ENCODE measurements around the gene DUSP22. TPM values are rescaled to one million over a fixed set of nuclear protein-coding genes. Genes with fewer than 3 reads are reported as not detected.
A peak's percentile ranks its signal among the peaks of the same experiment; 100 is the strongest.

DUSP22 gene
- polyA plus RNA-seq, 1 experiment: 5.4 TPM

GRCh38 chr6:301526-301925 is 9.2 kb downstream of the DUSP22 start:
- Histone ChIP-seq H3K27ac (ENCODE audit: low read depth, low read length) (no peak overlapping the region), H3K9me3 (ENCODE audit: control insufficient read depth, insufficient read depth, low read length) (peaks cover 63% of the 10 kb centered on the region), H3K4me3 (ENCODE audit: low read depth, low read length) (no peak overlapping the region), H3K27me3 (ENCODE audit: control insufficient read depth, insufficient read depth, low read length) (no peaks in the 10 kb centered on the region)
- DNase-seq (ENCODE audit: low read depth, low spot score): no peak
- TF ChIP-seq, protein P1, sequence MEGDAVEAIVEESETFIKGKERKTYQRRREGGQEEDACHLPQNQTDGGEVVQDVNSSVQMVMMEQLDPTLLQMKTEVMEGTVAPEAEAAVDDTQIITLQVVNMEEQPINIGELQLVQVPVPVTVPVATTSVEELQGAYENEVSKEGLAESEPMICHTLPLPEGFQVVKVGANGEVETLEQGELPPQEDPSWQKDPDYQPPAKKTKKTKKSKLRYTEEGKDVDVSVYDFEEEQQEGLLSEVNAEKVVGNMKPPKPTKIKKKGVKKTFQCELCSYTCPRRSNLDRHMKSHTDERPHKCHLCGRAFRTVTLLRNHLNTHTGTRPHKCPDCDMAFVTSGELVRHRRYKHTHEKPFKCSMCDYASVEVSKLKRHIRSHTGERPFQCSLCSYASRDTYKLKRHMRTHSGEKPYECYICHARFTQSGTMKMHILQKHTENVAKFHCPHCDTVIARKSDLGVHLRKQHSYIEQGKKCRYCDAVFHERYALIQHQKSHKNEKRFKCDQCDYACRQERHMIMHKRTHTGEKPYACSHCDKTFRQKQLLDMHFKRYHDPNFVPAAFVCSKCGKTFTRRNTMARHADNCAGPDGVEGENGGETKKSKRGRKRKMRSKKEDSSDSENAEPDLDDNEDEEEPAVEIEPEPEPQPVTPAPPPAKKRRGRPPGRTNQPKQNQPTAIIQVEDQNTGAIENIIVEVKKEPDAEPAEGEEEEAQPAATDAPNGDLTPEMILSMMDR (IDR thresholded peaks at IDR 0.05; ENCODE audit: low read depth, low read length): no peak
- ChIA-PET POLR2A (no interaction called here), CTCF (no interaction called here)

DNA sequence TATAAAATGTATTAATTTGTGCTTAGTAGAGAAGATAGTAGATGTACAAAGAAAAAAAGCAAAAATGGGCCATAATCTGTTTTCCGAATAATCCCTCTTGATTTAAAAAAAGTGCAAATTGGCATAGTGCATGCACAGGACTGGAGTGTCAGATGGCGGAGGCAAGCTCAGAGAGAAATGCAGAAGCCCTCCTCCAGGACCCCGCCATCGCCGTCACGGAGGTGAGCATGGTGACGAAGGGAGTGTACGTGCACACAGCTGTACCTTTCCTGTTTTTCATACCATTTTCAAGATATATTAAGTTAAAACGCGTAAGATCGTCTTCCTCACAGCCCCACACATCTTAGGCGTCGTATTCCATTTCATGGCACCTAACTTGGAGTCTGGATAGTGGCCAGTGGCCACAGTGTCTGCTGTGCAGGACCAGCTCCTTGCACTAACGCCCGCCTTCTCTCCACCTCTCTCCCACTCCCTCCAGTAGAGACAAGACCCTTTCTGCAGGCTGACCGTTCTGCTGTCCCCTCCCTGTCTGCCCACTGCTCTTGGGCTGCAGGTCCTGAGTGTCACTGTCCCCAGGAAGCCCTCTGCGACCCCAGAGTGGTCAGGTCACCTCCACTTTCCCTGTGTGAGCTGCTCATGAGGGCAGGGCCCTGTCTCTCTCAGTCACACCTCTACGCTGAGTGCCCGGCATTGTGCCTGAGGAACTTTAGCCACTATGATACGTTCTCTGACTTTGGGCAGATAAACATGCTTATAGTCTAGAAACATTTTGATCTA is 9.8 kb downstream of the DUSP22 start:
- DNase-seq (ENCODE audit: low read depth, low spot score): no peak
- Histone ChIP-seq H3K27ac (ENCODE audit: low read depth, low read length) (no peak overlapping the region), H3K27me3 (ENCODE audit: control insufficient read depth, insufficient read depth, low read length) (no peaks in the 10 kb centered on the region), H3K4me3 (ENCODE audit: low read depth, low read length) (no peak overlapping the region), H3K9me3 (ENCODE audit: control insufficient read depth, insufficient read depth, low read length) (peaks cover 66% of the 10 kb centered on the region)
- ChIA-PET CTCF (no interaction called here), POLR2A (no interaction called here)
- TF ChIP-seq, protein P1 (IDR thresholded peaks at IDR 0.05; ENCODE audit: low read depth, low read length): no peak

GRCh38 chr6:302760-303159 is 10.5 kb downstream of the DUSP22 start:
- Histone ChIP-seq H3K27me3 (ENCODE audit: control insufficient read depth, insufficient read depth, low read length) (no peaks in the 10 kb centered on the region), H3K27ac (ENCODE audit: low read depth, low read length) (no peak overlapping the region), H3K4me3 (ENCODE audit: low read depth, low read length) (no peak overlapping the region), H3K9me3 (ENCODE audit: control insufficient read depth, insufficient read depth, low read length) (peaks cover 68% of the 10 kb centered on the region)
- no peak for DNase-seq (ENCODE audit: low read depth, low spot score)
- CTCF ChIA-PET: no interaction called here
- POLR2A ChIA-PET: no interaction called here
- TF ChIP-seq, protein P1 (IDR thresholded peaks at IDR 0.05; ENCODE audit: low read depth, low read length): no peak

DNA sequence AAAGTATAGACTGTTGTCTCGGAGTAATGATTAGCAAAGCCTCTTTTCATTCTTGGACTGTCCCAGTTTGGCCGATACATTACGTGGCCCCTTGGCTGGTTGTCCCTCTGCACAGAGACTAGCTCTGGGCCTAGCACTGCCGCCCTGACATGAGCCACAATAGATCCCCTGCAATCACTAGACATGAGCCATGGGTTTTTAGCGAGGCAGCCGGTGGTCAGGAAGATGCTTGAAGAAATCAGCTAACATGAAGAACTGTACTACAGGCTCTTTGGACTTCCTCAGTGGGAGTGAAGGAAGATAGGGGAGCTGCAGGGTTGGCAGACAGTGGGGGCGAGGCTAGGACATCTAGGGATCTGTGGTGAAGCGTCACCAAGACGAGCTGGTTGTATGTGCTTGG is 11.0 kb downstream of the DUSP22 start:
- ChIA-PET CTCF (no interaction called here), POLR2A (no interaction called here)
- Histone ChIP-seq H3K9me3 (ENCODE audit: control insufficient read depth, insufficient read depth, low read length) (peaks cover 71% of the 10 kb centered on the region), H3K27ac (ENCODE audit: low read depth, low read length) (peak overlapping the region; percentile 3), H3K4me3 (ENCODE audit: low read depth, low read length) (no peak overlapping the region), H3K27me3 (ENCODE audit: control insufficient read depth, insufficient read depth, low read length) (no peaks in the 10 kb centered on the region)
- TF ChIP-seq, protein P1 (IDR thresholded peaks at IDR 0.05; ENCODE audit: low read depth, low read length): no peak
- no peak for DNase-seq (ENCODE audit: low read depth, low spot score)

DNA sequence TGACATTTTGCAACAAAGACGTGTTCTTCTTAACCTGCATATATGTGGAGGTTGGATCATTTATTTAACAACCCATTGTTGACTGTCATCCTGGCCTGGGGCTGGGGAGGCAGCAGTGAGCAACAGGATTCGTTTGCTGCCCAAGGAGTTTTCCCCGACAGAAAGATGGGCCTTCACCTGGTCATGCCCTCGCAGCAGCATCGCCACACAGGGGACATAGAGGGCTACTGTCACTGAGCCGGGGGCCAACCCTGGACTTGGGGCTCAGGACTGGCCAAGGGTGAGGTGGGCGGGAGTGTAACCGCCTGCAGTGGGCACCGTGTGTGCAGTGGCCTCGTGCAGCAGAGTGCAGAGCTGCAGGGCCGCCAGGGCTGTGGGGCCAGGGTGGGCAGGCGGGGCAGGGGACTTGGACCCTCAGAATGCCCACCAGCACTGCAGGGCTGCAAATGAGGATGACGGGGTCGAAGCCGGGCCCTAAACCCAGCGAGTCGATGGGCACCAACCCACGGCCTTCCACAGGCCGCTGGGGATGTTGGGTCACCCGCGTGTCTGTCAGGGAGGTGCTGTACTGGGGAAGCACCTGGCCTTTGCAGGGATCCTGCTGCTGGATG is 11.8 kb downstream of the DUSP22 start:
- Histone ChIP-seq H3K9me3 (ENCODE audit: control insufficient read depth, insufficient read depth, low read length) (peaks cover 77% of the 10 kb centered on the region), H3K27me3 (ENCODE audit: control insufficient read depth, insufficient read depth, low read length) (no peaks in the 10 kb centered on the region), H3K27ac (ENCODE audit: low read depth, low read length) (no peak overlapping the region), H3K4me3 (ENCODE audit: low read depth, low read length) (no peak overlapping the region)
- ChIA-PET CTCF (no interaction called here), POLR2A (no interaction called here)
- no peak for DNase-seq (ENCODE audit: low read depth, low spot score)
- TF ChIP-seq, protein P1 (IDR thresholded peaks at IDR 0.05; ENCODE audit: low read depth, low read length): 0 out of 2 replicates have a peak, but pooled peaks have one; percentile 4

Data from AG04450 (cell line).